GM23248 (cell line): ENCODE data around the gene RUNX3. TPM values are rescaled to one million over a fixed set of nuclear protein-coding genes. Genes with fewer than 3 reads are reported as not detected.

ENCODE experiments used
- DNase-seq: peaks from one replicate; pipeline ENCODE4 v3.0.0-alpha.2; 2015
- H2AFZ ChIP-seq: fragments of 200-600 bp; sonication (generic); 2 replicates; pipeline ENCODE4 v1.6.1; 2016; ENCODE audit warnings: antibody characterized with exemption
- H3F3A ChIP-seq: fragments of 200-600 bp; sonication (generic); 2 replicates; pipeline ENCODE4 v1.6.1; 2016; ENCODE audit warnings: mild to moderate bottlenecking, antibody characterized with exemption, mixed run types; ENCODE audit not compliant: insufficient read depth
- H3K27ac ChIP-seq: fragments of 200-600 bp; sonication (generic); 2 replicates; pipeline ENCODE4 v1.5.1; 2016; ENCODE audit warnings: mild to moderate bottlenecking
- H3K27me3 ChIP-seq: fragments of 200-600 bp; sonication (generic); replicated peaks from 2 replicates; pipeline ENCODE4 v1.6.1; 2016; ENCODE audit warnings: mild to moderate bottlenecking; ENCODE audit not compliant: insufficient read depth
- H3K36me3 ChIP-seq: fragments of 200-600 bp; sonication (generic); 2 replicates; pipeline ENCODE4 v1.6.1; 2016; ENCODE audit warnings: low read depth, mild to moderate bottlenecking
- H3K4me1 ChIP-seq: fragments of 200-600 bp; sonication (generic); 2 replicates; pipeline ENCODE4 v1.6.1; 2016; ENCODE audit warnings: mild to moderate bottlenecking; ENCODE audit not compliant: insufficient read depth
- H3K4me2 ChIP-seq: fragments of 200-600 bp; sonication (generic); one replicate; pipeline ENCODE4 v1.6.1; 2016; ENCODE audit warnings: mild to moderate bottlenecking; ENCODE audit not compliant: unreplicated experiment
- H3K4me3 ChIP-seq: fragments of 200-600 bp; sonication (generic); 2 replicates; pipeline ENCODE4 v1.5.1; 2016; ENCODE audit warnings: mild to moderate bottlenecking
- H3K79me2 ChIP-seq: fragments of 200-600 bp; sonication (generic); 2 replicates; pipeline ENCODE4 v1.6.1; 2016; ENCODE audit warnings: mild to moderate bottlenecking; ENCODE audit not compliant: insufficient read depth
- H3K9ac ChIP-seq: fragments of 200-600 bp; sonication (generic); 2 replicates; pipeline ENCODE4 v1.6.1; 2016; ENCODE audit warnings: mild to moderate bottlenecking
- H3K9me2 ChIP-seq: fragments of 200-600 bp; sonication (generic); 2 replicates; pipeline ENCODE4 v1.6.1; 2016; ENCODE audit warnings: mixed run types, mild to moderate bottlenecking, moderate library complexity; ENCODE audit not compliant: insufficient read depth
- H3K9me3 ChIP-seq: fragments of 200-600 bp; sonication (generic); one replicate; pipeline ENCODE4 v1.6.1; 2017; ENCODE audit warnings: low read depth
- H4K20me1 ChIP-seq: fragments of 200-600 bp; sonication (generic); 2 replicates; pipeline ENCODE4 v1.6.0; 2016; ENCODE audit not compliant: insufficient read depth
- EZH2 ChIP-seq: fragments of 200-600 bp; sonication (generic); IDR thresholded peaks from 2 replicates; pipeline ENCODE4 v1.6.1; 2018; ENCODE audit warnings: antibody characterized with exemption, mild to moderate bottlenecking; ENCODE audit not compliant: insufficient read depth, poor library complexity, severe bottlenecking
- EZH2phosphoT487 ChIP-seq: fragments of 200-600 bp; sonication (generic); IDR thresholded peaks from 2 replicates; pipeline ENCODE4 v1.6.1; 2018; ENCODE audit warnings: antibody characterized with exemption, moderate library complexity, mild to moderate bottlenecking, low read depth; ENCODE audit not compliant: insufficient read depth
- WGBS, 2 experiments: methylation state at CpG; one replicate each; pipeline ENCODE4 v1.1.6; 2015 to 2017; ENCODE audit warnings: low lambda C conversion rate in 2 of 2, low coverage in 1 of 2; ENCODE audit errors: missing lambda C conversion rate in 2 of 2; 5-methylcytosine and 5-hydroxymethylcytosine counted together
- in situ Hi-C: fragments of 300-500 bp; cut with MboI; formaldehyde crosslinking; loops from 2 replicates; pipeline ENCODE4 v1.15.0; 2020
- polyA plus RNA-seq: library from polyadenylated mRNA; unstranded; fragments of >200 nt; fragmentation: Nextera tagmentation; extraction: Ambion mirVana; gene quantifications from 2 replicates; pipeline ENCODE4 v1.2.1, GENCODE V29; 2016
- total RNA-seq: library from RNA; depleted of rRNA; stranded (reverse); fragments of >200 nt; shearing (Covaris generic); gene quantifications from 2 replicates; pipeline ENCODE4 v1.2.3, GENCODE V29; 2014

Gene RUNX3
- total and polyA plus RNA-seq, 2 experiments from 2014 or later = 0.43 to 1.4 TPM

DNA sequence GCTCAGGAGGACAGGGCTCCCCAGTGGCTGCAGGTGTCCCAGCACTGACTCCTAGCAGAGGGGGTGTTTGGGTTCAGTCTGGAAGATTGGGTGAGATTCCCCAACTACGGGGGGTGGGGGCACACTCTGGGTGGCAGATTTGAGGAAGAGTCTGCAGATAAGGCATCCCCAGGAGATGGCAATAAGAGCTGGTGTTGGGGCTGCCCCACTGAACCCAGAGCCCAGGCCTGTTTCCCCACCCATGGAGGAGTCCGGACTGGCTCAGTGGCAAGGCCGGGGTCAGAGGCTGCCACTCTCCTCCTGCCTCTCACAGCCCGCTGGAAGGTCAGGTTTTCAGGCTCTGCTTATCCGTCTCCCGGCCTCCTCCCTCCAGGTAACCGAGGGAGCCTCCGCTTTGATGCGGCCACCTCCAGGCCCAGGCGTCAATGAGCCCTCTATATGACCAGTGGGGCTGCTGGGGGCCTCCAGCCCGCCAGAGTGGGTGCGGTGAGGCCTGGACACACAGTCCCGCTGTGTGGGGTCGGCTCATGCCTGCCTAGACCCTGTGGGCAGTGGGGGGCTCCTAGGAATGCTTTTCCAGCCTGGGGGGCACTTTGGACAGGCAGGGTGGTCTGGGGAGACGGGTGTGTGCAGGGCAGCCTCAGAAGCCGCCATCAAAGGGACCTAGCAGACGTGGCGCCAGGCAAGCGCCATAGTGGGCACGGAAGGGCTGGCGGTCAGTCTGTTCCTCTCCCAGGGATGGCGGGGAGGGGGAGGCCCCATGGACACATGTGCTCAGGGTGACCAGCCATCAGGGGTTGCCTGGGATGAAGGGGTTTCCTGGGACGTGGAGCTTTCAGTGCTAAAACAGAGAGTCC lies 28.9 kb upstream of the RUNX3 start:
- no peaks in the 10 kb centered on the region for H3F3A ChIP-seq
- H3K4me2 ChIP-seq = no peak overlapping the region
- TF ChIP-seq EZH2 = no peak
- TF ChIP-seq EZH2phosphoT487 = no peak
- H4K20me1 ChIP-seq = no peaks in the 10 kb centered on the region
- in situ Hi-C loops = no loop called here
- H3K9me2 ChIP-seq = no peaks in the 10 kb centered on the region
- no peak overlapping the region for H3K9ac ChIP-seq
- no peaks in the 10 kb centered on the region for H3K79me2 ChIP-seq
- WGBS, 2 experiments = 81 to 85% methylated on average over 18 to 23 of the region's 23 CpGs
- no peaks in the 10 kb centered on the region for H3K9me3 ChIP-seq
- H3K27me3 ChIP-seq = no peaks in the 10 kb centered on the region
- no peak overlapping the region for H3K4me3 ChIP-seq
- DNase-seq = no peak
- no peak overlapping the region for H2AFZ ChIP-seq
- H3K36me3 ChIP-seq = no peaks in the 10 kb centered on the region
- H3K27ac ChIP-seq = no peak overlapping the region
- 0 out of 2 replicates have a peak, but pooled peaks cover 8% of the 10 kb centered on the region for H3K4me1 ChIP-seq

GRCh38 chr1:24957808-24958752 lies 28.0 kb upstream of the RUNX3 start:
- Histone ChIP-seq H4K20me1 (no peaks in the 10 kb centered on the region), H3K4me1 (0 out of 2 replicates have a peak, but pooled peaks cover 8% of the 10 kb centered on the region), H3K27me3 (no peaks in the 10 kb centered on the region), H3K36me3 (no peaks in the 10 kb centered on the region), H3K9me3 (no peaks in the 10 kb centered on the region), H3F3A (no peaks in the 10 kb centered on the region), H3K4me2 (no peak overlapping the region), H3K9ac (no peak overlapping the region), H3K9me2 (no peaks in the 10 kb centered on the region), H3K79me2 (no peaks in the 10 kb centered on the region), H3K4me3 (no peak overlapping the region), H3K27ac (no peak overlapping the region), H2AFZ (no peak overlapping the region)
- 89 to 90% methylated on average over 16 of the region's 16 CpGs for WGBS, 2 experiments
- no peak for TF ChIP-seq EZH2phosphoT487
- no peak for TF ChIP-seq EZH2
- no peak for DNase-seq
- in situ Hi-C loops = no loop called here

DNA sequence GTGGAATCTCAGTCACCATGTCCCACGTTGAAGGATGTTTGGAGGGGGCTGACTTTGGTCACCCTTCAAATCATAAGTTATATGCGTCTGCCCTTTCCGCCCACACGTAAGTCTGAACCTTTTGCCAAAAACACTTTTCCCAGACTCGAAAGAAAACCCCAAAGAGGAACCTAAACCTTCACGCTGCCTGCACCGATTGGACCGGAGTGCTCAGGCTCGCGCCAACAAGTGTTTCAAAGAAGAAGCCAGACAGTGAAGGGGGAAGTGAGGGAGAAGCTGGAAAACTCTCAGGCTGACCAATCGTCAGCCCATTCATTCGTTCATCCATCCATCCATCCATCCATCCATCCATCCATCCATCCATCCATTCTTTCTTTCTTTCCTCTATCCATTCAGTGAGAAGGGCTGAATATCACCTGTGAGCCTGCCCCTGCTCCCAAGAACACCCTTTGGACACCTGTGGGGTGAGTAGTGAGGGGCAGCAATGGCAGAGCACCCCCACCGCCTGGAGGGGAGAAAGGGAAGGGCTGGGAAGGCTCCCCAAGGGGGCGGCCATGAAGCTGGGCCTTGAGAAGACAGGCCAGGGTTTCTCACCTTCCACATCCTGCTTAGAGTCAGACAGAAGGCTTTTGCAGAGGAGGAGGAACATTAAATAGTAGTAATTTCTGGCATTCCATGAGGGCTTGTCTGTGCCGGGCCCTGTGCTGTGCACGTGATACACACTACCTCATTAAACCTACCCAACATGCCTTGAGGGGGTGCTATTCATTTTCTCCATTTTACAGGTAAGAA lies 27.1 kb upstream of the RUNX3 start:
- Histone ChIP-seq H3K4me3 (no peak overlapping the region), H3K27me3 (no peaks in the 10 kb centered on the region), H2AFZ (no peak overlapping the region), H3K9ac (no peak overlapping the region), H3K4me2 (no peak overlapping the region), H3K4me1 (0 out of 2 replicates have a peak, but pooled peaks cover 8% of the 10 kb centered on the region), H3K27ac (no peak overlapping the region), H3K9me3 (no peaks in the 10 kb centered on the region), H3F3A (no peaks in the 10 kb centered on the region), H4K20me1 (no peaks in the 10 kb centered on the region), H3K9me2 (no peaks in the 10 kb centered on the region), H3K36me3 (no peaks in the 10 kb centered on the region), H3K79me2 (no peaks in the 10 kb centered on the region)
- 70 to 74% methylated on average over 16 of the region's 16 CpGs for WGBS, 2 experiments
- in situ Hi-C loops = no loop called here
- TF ChIP-seq EZH2 = no peak
- no peak for TF ChIP-seq EZH2phosphoT487
- DNase-seq = no peak

DNA sequence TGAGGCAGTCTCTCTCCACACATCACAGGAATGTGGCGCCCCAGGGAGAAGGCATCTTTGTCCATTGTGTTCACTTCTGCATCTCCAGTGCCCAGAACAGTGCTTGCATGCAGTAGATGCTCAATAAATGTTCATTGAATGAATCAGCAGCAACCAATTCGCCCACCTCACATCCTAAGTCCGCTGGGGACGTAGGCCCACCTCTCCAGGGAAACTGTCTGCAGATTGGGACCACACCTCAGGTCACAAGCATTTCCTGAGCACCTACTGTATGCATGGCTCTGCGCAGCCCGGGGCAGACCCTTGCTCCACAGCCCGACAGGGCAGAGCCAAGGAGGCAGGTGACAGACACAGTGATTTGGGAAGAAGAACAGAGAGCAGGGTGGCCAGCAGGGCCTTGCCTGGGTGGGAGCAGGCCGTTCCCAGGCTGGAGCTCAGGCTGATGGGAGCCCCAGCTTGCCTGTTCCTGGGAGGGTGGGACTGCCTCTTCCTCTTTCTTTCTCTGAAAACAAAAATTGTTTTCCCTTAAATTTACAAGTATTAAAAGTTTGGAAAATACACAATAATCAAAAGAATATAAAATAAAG lies 25.8 kb upstream of the RUNX3 start:
- in situ Hi-C loops = no loop called here
- Histone ChIP-seq H3K4me3 (no peak overlapping the region), H3K27ac (no peak overlapping the region), H3K9ac (no peak overlapping the region), H4K20me1 (no peaks in the 10 kb centered on the region), H2AFZ (no peak overlapping the region), H3K79me2 (no peaks in the 10 kb centered on the region), H3K4me1 (0 out of 2 replicates have a peak, but pooled peaks cover 8% of the 10 kb centered on the region), H3K4me2 (no peak overlapping the region), H3K36me3 (no peaks in the 10 kb centered on the region), H3K27me3 (no peaks in the 10 kb centered on the region), H3K9me2 (no peaks in the 10 kb centered on the region), H3F3A (no peaks in the 10 kb centered on the region), H3K9me3 (no peaks in the 10 kb centered on the region)
- DNase-seq = no peak
- TF ChIP-seq EZH2phosphoT487 (no peak), EZH2 (no peak)
- WGBS, 2 experiments = 76 to 77% methylated on average over 8 of the region's 8 CpGs
